ENCODE data around the gene TOR1AIP1. TPM values are rescaled to one million over a fixed set of nuclear protein-coding genes. Genes with fewer than 3 reads are reported as not detected.
A peak's percentile ranks its signal among the peaks of the same experiment; 100 is the strongest.

TOR1AIP1 gene
- total RNA-seq, 1 experiment from 2014 or later, result 31.9 TPM

DNA sequence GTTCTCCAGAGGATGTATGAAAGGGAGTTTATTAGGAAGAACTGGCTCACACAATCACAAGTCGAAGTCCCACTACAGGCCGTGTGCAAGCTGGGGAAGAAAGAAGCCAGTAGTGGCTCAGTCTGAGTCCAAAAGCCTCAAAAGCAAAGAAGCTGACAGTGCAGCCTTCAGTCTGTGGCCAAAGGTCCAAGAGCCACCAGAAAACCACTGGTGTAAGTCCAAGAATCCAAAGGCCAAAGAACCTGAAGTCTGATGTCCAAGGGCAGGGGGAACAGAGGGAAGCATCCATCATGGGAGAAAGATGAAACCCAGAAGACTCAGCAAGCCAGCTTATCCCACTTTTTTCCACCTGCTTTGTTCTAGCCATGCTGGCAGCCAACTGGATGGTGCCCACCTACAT is 51.1 kb downstream of the TOR1AIP1 start:
- TF ChIP-seq, protein P1, sequence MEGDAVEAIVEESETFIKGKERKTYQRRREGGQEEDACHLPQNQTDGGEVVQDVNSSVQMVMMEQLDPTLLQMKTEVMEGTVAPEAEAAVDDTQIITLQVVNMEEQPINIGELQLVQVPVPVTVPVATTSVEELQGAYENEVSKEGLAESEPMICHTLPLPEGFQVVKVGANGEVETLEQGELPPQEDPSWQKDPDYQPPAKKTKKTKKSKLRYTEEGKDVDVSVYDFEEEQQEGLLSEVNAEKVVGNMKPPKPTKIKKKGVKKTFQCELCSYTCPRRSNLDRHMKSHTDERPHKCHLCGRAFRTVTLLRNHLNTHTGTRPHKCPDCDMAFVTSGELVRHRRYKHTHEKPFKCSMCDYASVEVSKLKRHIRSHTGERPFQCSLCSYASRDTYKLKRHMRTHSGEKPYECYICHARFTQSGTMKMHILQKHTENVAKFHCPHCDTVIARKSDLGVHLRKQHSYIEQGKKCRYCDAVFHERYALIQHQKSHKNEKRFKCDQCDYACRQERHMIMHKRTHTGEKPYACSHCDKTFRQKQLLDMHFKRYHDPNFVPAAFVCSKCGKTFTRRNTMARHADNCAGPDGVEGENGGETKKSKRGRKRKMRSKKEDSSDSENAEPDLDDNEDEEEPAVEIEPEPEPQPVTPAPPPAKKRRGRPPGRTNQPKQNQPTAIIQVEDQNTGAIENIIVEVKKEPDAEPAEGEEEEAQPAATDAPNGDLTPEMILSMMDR (conservative IDR thresholded peaks at IDR 0.05; ENCODE audit: low read depth, low read length), result no peak
- TF ChIP-seq EZH2 (IDR thresholded peaks at IDR 0.05; ENCODE audit: borderline replicate concordance, low read depth, low read length, poor library complexity, severe bottlenecking), result no peak
- no TSS peak for BruUV-seq (replicated peaks)
- POLR2A ChIA-PET (ENCODE audit: low non-redundant PET), result no interaction called here
- Histone ChIP-seq H3K9me3 (ENCODE audit: low read depth, low read length, poor library complexity, severe bottlenecking) (no peaks in the 10 kb centered on the region), H3K27ac (ENCODE audit: low read depth, low read length, poor library complexity, severe bottlenecking) (no peak overlapping the region), H3K27me3 (replicated peaks; ENCODE audit: insufficient read depth, low read depth, low read length, poor library complexity) (peaks cover 86% of the 10 kb centered on the region), H3K4me1 (ENCODE audit: insufficient read depth, low read length, poor library complexity, severe bottlenecking) (peaks cover 6% of the 10 kb centered on the region), H3K4me3 (ENCODE audit: low read depth, low read length, poor library complexity, severe bottlenecking) (no peak overlapping the region), H3K36me3 (ENCODE audit: insufficient read depth, low read length, poor library complexity, severe bottlenecking) (no peaks in the 10 kb centered on the region)
- CTCF ChIA-PET, result no interaction called here
- intact Hi-C loops (cut with micrococcal nuclease; ENCODE audit: unreplicated experiment), result no loop called here
- DNase-seq (ENCODE audit: low spot score), result no peak

DNA sequence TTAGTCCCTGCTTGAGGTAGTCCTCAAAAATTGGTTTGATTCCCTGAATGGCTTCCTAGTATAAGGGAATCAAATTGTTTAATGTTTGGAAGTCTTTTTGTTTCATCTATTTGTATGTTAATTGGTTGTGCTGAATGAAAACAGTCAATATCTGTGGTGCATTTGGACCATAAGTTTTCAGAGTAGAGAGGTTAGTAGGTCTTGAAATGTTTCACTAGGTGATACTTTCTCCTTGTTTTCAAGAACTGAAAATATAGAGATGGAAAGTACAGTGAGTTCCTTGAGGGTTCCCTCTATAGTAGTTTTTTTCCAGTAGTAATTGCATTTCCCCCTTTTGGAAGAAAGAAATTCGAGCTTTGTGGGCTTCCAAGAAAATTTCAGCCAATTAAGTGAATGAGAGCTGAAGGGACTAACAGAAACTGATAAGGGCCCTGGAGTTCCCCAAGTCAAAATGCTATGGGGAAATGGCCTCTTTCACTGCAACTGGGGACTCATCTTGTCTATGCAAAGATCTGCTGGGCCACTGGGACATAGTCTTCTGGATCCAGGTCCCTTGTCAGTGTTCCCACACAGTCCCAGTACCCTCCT is 53.9 kb downstream of the TOR1AIP1 start:
- POLR2A ChIA-PET (ENCODE audit: low non-redundant PET), result no interaction called here

DNA sequence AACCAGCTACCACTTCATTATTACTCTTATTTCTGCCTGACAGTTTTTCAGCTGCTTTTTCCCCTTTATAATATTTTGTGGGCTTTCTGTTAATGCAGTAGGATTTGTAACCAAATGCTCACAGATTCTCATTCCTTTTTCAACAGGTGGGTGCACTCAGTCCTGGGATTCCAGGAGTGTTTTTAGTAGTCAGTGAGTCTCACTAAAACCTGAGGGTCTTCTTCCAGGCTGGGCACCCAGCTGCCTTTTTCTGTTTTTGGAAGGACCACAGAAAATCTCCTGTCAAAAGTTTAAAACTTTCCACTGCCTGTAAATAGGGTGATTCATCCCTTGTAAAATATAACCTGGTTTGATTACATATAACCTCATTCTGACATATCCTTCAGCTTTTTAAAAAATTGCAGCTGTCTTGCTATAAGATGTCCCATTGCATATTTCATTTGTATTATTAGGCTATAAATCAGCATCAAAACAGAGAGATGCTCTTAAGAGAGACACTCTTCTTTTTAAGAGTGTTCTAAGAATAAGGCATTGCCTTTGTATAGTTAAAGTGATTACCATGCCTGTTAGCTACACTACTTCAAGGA is 55.7 kb downstream of the TOR1AIP1 start:
- no peak for TF ChIP-seq EZH2 (IDR thresholded peaks at IDR 0.05; ENCODE audit: borderline replicate concordance, low read depth, low read length, poor library complexity, severe bottlenecking)
- TF ChIP-seq, protein P1 (conservative IDR thresholded peaks at IDR 0.05; ENCODE audit: low read depth, low read length), result no peak
- no TSS peak for BruUV-seq (replicated peaks)
- CTCF ChIA-PET, result interaction anchor here (0.6 kb wide), 1 partner anchor 123 kb away, joined by 4 read pairs; no protein-coding TSS in a partner anchor
- DNase-seq (ENCODE audit: low spot score), result peak; percentile 84
- no peaks in the 10 kb centered on the region for H3K36me3 ChIP-seq (ENCODE audit: insufficient read depth, low read length, poor library complexity, severe bottlenecking)
- no peaks in the 10 kb centered on the region for H3K9me3 ChIP-seq (ENCODE audit: low read depth, low read length, poor library complexity, severe bottlenecking)
- peaks cover 18% of the 10 kb centered on the region for H3K4me1 ChIP-seq (ENCODE audit: insufficient read depth, low read length, poor library complexity, severe bottlenecking)
- intact Hi-C loops (cut with micrococcal nuclease; ENCODE audit: unreplicated experiment), result no loop called here
- POLR2A ChIA-PET (ENCODE audit: low non-redundant PET), result no interaction called here
- H3K27me3 ChIP-seq (replicated peaks; ENCODE audit: insufficient read depth, low read depth, low read length, poor library complexity), result peaks cover 79% of the 10 kb centered on the region
- H3K27ac ChIP-seq (ENCODE audit: low read depth, low read length, poor library complexity, severe bottlenecking), result no peak overlapping the region
- no peak overlapping the region for H3K4me3 ChIP-seq (ENCODE audit: low read depth, low read length, poor library complexity, severe bottlenecking)

More for the DNA sequence above, 53.9 kb downstream of the TOR1AIP1 start:
- Histone ChIP-seq H3K4me1 (ENCODE audit: insufficient read depth, low read length, poor library complexity, severe bottlenecking) (peaks cover 18% of the 10 kb centered on the region), H3K9me3 (ENCODE audit: low read depth, low read length, poor library complexity, severe bottlenecking) (no peaks in the 10 kb centered on the region), H3K27me3 (replicated peaks; ENCODE audit: insufficient read depth, low read depth, low read length, poor library complexity) (peaks cover 76% of the 10 kb centered on the region), H3K27ac (ENCODE audit: low read depth, low read length, poor library complexity, severe bottlenecking) (no peak overlapping the region), H3K36me3 (ENCODE audit: insufficient read depth, low read length, poor library complexity, severe bottlenecking) (no peaks in the 10 kb centered on the region), H3K4me3 (ENCODE audit: low read depth, low read length, poor library complexity, severe bottlenecking) (no peak overlapping the region)
- TF ChIP-seq, protein P1 (conservative IDR thresholded peaks at IDR 0.05; ENCODE audit: low read depth, low read length), result no peak
- TF ChIP-seq EZH2 (IDR thresholded peaks at IDR 0.05; ENCODE audit: borderline replicate concordance, low read depth, low read length, poor library complexity, severe bottlenecking), result no peak
- no TSS peak for BruUV-seq (replicated peaks)
- CTCF ChIA-PET, result no interaction called here
- intact Hi-C loops (cut with micrococcal nuclease; ENCODE audit: unreplicated experiment), result no loop called here
- no peak for DNase-seq (ENCODE audit: low spot score)
